Small intestine (tissue), 7 donors: ENCODE results near the gene NOL3. TPM values are rescaled to one million over a fixed set of nuclear protein-coding genes. Genes with fewer than 3 reads are reported as not detected.
A peak's percentile ranks its signal among the peaks of the same experiment; 100 is the strongest.

Experiments
- DNase-seq, 2 donors: peaks; one replicate each; pipeline versions ENCODE4 v3.0.0 to v3.0.0-alpha.2; 2013
- FAIRE-seq: peaks from 2 replicates; lab custom pipeline; 2012; peaks lifted over from hg19 to GRCh38; lab: Jason Lieb, UNC
- H3K27ac ChIP-seq, 3 donors: one replicate each; pipeline ENCODE4 v1.5.1; 2013; ENCODE audit warnings: low read length in 2 of 3, mild to moderate bottlenecking in 2 of 3, control low read depth in 1 of 3, inconsistent platforms in 1 of 3, low read depth in 1 of 3, moderate library complexity in 1 of 3
- H3K27me3 ChIP-seq, 3 donors: one replicate each; pipeline ENCODE4 v1.6.1; 2013; ENCODE audit warnings: low read length in 3 of 3, inconsistent platforms in 1 of 3; ENCODE audit not compliant: control insufficient read depth in 3 of 3, insufficient read depth in 3 of 3
- H3K36me3 ChIP-seq, 3 donors: one replicate each; pipeline ENCODE4 v1.6.1; 2013; ENCODE audit warnings: low read length in 3 of 3, inconsistent platforms in 1 of 3, low read depth in 1 of 3, mild to moderate bottlenecking in 1 of 3, moderate library complexity in 1 of 3; ENCODE audit not compliant: control insufficient read depth in 3 of 3, insufficient read depth in 2 of 3
- H3K4me1 ChIP-seq, 3 donors: one replicate each; pipeline ENCODE4 v1.6.1; 2013; ENCODE audit warnings: low read length in 2 of 3, inconsistent platforms in 1 of 3, low read depth in 1 of 3, mild to moderate bottlenecking in 1 of 3, moderate library complexity in 1 of 3; ENCODE audit not compliant: control insufficient read depth in 3 of 3, insufficient read depth in 2 of 3
- H3K4me3 ChIP-seq, 3 donors: one replicate each; pipeline ENCODE4 v1.5.1; 2013; ENCODE audit warnings: low read length in 3 of 3, control low read depth in 1 of 3, inconsistent platforms in 1 of 3, low read depth in 1 of 3, mild to moderate bottlenecking in 1 of 3, moderate library complexity in 1 of 3
- H3K9me3 ChIP-seq, 2 donors: one replicate each; pipeline ENCODE4 v1.6.1; 2013; ENCODE audit warnings: low read depth in 1 of 2, low read length in 1 of 2; ENCODE audit not compliant: control insufficient read depth in 2 of 2, insufficient read depth in 1 of 2
- WGBS, 3 donors: extraction: QIAGEN DNeasy Blood & Tissue Kit; methylation state at CpG; one replicate each; pipeline ENCODE4 v1.1.7; 2013; 5-methylcytosine and 5-hydroxymethylcytosine counted together
- polyA plus RNA-seq, 4 donors: library from polyadenylated mRNA; stranded (reverse) in 3 of 4; unstranded in 1 of 4; fragments of 200-250 nt in 3 of 4; fragments of 120-200 nt in 1 of 4; gene quantifications; one replicate each; pipeline versions ENCODE4 v1.2.1 to v1.2.3, GENCODE V29; 2013
- donor health status: healthy with polysubstance abuse.
- donor health status: control.
- donor health status: control.
- donor health status: Bipolar disorder and iron deficiency.
- donor health status: healthy.

NOL3 gene
- polyA plus RNA-seq, 4 donors: 4.5 to 17.1 (median 9.5) TPM

DNA sequence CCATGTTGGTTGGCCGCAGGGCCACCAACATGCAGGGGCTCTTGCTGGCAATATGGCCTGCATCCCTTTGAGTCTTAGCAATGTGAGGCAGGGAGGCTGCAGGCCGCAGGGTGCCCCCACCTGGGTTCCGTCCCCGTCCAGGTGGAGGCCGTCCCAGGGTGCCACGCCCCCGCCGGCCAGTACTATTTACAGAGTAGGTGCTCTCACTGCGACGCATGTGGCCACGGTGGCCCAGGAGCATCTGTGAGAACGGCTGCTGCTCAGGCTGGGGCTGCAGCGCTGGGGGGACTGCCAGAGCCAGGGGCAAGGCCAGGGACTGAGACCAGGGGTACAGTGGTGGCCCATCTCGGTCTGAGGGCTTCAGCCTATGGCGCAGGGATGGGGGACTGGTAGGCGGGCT lies 9.8 kb downstream of the NOL3 start:
- H3K27me3 ChIP-seq: peaks cover 0 to 29% (median 0%) of the 10 kb centered on the region in 3 donors
- no peak for DNase-seq
- H3K4me1 ChIP-seq: peaks cover 3 to 24% (median 7%) of the 10 kb centered on the region in 3 donors
- H3K36me3 ChIP-seq: peaks cover 0 to 8% (median 0%) of the 10 kb centered on the region in 3 donors
- H3K9me3 ChIP-seq: no peaks in the 10 kb centered on the region
- H3K4me3 ChIP-seq: no peak overlapping the region
- FAIRE-seq: no peak
- no peak overlapping the region for H3K27ac ChIP-seq
- 87 to 94% (median 87%) methylated on average over 16 of the region's 16 CpGs for WGBS, 3 donors

- Histone ChIP-seq H3K27me3 (peaks cover 0 to 17% (median 0%) of the 10 kb centered on the region in 3 donors), H3K27ac (peak overlapping the region in 1 of 3 donors; percentile 28)
- WGBS, 3 donors: 63 to 83% (median 81%) methylated on average over 2 of the region's 2 CpGs
Observed at GRCh38 chr16:67181346-67181745, 11.0 kb downstream of the NOL3 start.

DNA sequence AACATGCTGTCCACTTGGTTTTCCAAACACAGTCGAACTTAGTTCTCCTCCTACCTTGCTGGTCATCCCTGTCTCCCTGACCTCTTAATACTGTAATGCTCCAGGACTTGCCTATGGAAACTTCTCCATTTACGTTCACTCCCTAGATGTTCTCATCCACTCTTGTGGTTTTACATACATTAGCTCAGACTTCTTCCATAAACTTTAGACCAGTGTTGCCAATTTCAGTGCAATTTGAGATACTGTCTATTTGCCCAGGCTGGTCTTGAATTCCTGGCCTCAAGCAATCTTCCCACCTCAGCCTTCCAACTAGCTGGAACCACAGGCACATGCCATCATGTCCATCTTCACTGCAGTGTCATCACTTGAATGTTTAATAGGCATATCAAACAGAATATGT lies 11.9 kb downstream of the NOL3 start:
- WGBS, 3 donors: 84 to 98% (median 92%) methylated on average over 2 of the region's 2 CpGs
- DNase-seq (no peak), FAIRE-seq (no peak)
- H3K27me3 ChIP-seq: peaks cover 0 to 11% (median 0%) of the 10 kb centered on the region in 3 donors
- H3K4me3 ChIP-seq: no peak overlapping the region
- peaks cover 0 to 5% (median 0%) of the 10 kb centered on the region in 3 donors for H3K36me3 ChIP-seq
- H3K27ac ChIP-seq: no peak overlapping the region
- H3K4me1 ChIP-seq: peaks cover 3 to 33% (median 7%) of the 10 kb centered on the region in 3 donors
- no peaks in the 10 kb centered on the region for H3K9me3 ChIP-seq

More at GRCh38 chr16:67181346-67181745, 11.0 kb downstream of the NOL3 start:
- H3K9me3 ChIP-seq: no peaks in the 10 kb centered on the region
- FAIRE-seq (no peak), DNase-seq (no peak)
- no peak overlapping the region for H3K4me3 ChIP-seq
- H3K36me3 ChIP-seq: peaks cover 0 to 7% (median 0%) of the 10 kb centered on the region in 3 donors
- H3K4me1 ChIP-seq: peaks cover 3 to 33% (median 7%) of the 10 kb centered on the region in 3 donors

GRCh38 chr16:67183284-67183626 lies 12.9 kb downstream of the NOL3 start:
- peaks cover 3 to 30% (median 7%) of the 10 kb centered on the region in 3 donors for H3K4me1 ChIP-seq
- DNase-seq: no peak
- peaks cover 0 to 6% (median 0%) of the 10 kb centered on the region in 3 donors for H3K27me3 ChIP-seq
- peak overlapping the region in 2 of 3 donors; percentile 58 to 61 for H3K4me3 ChIP-seq
- FAIRE-seq: peak; percentile 65
- 5 to 8% (median 6%) methylated on average over 11 of the region's 11 CpGs for WGBS, 3 donors
- peaks cover 0 to 5% (median 0%) of the 10 kb centered on the region in 3 donors for H3K36me3 ChIP-seq
- no peaks in the 10 kb centered on the region for H3K9me3 ChIP-seq
- H3K27ac ChIP-seq: peak overlapping the region; percentile 49 to 98 (median 84)

DNA sequence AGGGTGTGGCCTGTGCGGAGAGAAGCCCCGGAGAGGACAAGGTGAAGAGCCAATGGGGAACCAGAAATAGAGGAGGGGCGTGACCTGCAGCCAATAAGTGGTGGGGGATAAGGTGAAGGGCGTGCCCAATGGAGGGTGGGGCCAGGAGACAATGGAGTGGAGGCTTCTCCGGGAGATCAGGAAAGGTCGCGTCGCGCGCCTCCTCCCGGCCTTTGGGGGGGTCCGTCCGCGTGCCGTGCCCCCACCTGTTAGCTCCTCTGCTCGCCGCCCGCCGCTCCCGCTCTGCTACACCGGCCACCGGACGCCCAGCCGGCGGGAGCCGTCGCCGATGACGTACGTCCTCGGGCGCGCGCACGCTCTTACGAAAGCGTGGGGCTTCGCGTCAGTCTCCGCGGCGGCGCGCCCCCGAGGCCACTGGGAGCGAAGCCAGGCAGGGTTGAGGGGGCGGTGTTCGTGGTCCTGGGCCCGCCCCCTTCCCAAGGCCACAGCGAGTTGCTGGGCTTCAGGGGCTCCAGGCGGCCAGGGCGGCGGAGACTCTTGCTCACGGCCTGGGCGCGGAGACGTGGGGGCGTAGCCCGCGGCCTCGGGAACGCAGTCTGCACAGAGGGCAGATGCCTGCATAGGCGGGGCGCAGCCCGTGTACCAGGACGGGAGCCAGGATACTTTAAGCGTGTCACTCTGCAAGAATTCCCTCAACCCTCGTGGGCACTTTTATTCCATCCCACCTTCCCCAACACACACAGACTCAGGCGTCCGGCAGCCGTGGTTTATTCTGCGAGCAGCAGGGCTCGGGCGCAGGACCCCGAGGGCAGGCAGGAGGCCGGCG lies 13.5 kb downstream of the NOL3 start, which contains the start of gene MATCAP1:
TSS of gene MATCAP1 (minus strand) at position 337 of the 826 bp plus-strand sequence. CDS start 3,353 bp downstream, outside the sequence.
- 0 to 1% (median 0%) methylated on average over 62 to 77 of the region's 77 CpGs for WGBS, 3 donors
- Histone ChIP-seq H3K36me3 (peaks cover 0 to 5% (median 0%) of the 10 kb centered on the region in 3 donors), H3K4me3 (peak within 1 kb of the TSS; percentile 58 to 61 (median 58)), H3K4me1 (peaks cover 3 to 25% (median 5%) of the 10 kb centered on the region in 3 donors), H3K9me3 (no peaks in the 10 kb centered on the region), H3K27ac (peak within 1 kb of the TSS; percentile 84 to 98 (median 89)), H3K27me3 (peaks cover 0 to 6% (median 0%) of the 10 kb centered on the region in 3 donors)
- FAIRE-seq (no peak), DNase-seq (peak; percentile 99)

DNA sequence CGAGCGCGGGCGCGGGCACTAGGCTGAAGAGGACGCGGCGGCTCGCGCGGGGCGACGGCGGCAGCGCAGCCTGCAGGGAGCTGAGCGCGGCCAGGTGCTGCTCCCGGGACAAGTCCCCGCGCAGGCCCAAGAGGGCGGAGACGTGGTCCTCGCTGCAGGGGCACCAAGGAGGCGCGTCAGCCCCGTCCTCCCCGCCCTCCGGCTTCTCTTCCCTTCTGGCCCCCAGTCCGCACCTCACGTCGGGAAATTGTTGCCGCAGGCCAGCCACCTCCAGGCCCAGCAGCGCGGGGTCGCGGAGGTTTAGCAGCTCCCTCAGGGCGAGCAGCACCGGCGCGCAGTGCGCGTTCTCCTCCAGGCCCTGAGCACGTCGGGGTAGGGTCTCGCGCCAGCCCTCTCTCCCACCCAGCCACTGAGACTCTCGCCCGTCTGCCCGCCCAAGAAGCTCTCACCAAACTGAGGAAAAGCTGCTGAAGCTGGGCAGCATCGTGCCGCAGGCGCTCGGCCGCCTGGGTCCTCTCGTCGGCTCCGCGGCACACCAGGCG lies 14.2 kb downstream of the NOL3 start:
- no peak for FAIRE-seq

GRCh38 chr16:67184995-67185650 lies 14.8 kb downstream of the NOL3 start:
- no peak for FAIRE-seq
- peaks cover 0 to 5% (median 0%) of the 10 kb centered on the region in 3 donors for H3K36me3 ChIP-seq
- peak; percentile 84 to 93 for DNase-seq
- H3K27me3 ChIP-seq: peaks cover 0 to 6% (median 0%) of the 10 kb centered on the region in 3 donors
- peak overlapping the region in 2 of 3 donors; percentile 0 to 58 for H3K4me3 ChIP-seq
- 12 to 14% (median 13%) methylated on average over 36 to 43 of the region's 43 CpGs for WGBS, 3 donors
- no peaks in the 10 kb centered on the region for H3K9me3 ChIP-seq
- H3K4me1 ChIP-seq: peaks cover 3 to 23% (median 3%) of the 10 kb centered on the region in 3 donors
- H3K27ac ChIP-seq: no peak overlapping the region

More for the DNA sequence above, 14.2 kb downstream of the NOL3 start:
- H3K9me3 ChIP-seq: no peaks in the 10 kb centered on the region
- WGBS, 3 donors: 4 to 9% (median 6%) methylated on average over 49 to 59 of the region's 59 CpGs
- H3K4me1 ChIP-seq: peaks cover 3 to 23% (median 3%) of the 10 kb centered on the region in 3 donors
- peak overlapping the region; percentile 58 to 61 (median 58) for H3K4me3 ChIP-seq
- H3K36me3 ChIP-seq: peaks cover 0 to 5% (median 0%) of the 10 kb centered on the region in 3 donors
- peaks cover 0 to 6% (median 0%) of the 10 kb centered on the region in 3 donors for H3K27me3 ChIP-seq
- H3K27ac ChIP-seq: peak overlapping the region; percentile 84 to 98 (median 89)
- DNase-seq: no peak
